AG04450 (cell line): ENCODE results near the gene PIGO. TPM values are rescaled to one million over a fixed set of nuclear protein-coding genes. Genes with fewer than 3 reads are reported as not detected.

ENCODE experiments used
- CTCF ChIA-PET: fragments of 300-600, 350-600 bp; formaldehyde crosslinking; extraction: SDS; loops from one replicate; lab custom pipeline; 2022; ENCODE audit warnings: antibody characterized with exemption, inconsistent platforms; lab: Charles Lee
- POLR2A ChIA-PET: fragments of 350-600 bp; formaldehyde crosslinking; extraction: SDS; loops from one replicate; lab custom pipeline; 2021; ENCODE audit warnings: antibody characterized with exemption, inconsistent platforms; lab: Yijun Ruan, JAX
- DNase-seq: peaks from one replicate; pipeline ENCODE4 v3.0.0-alpha.2; 2011; ENCODE audit warnings: low read depth, low spot score
- H3K27ac ChIP-seq: one replicate; pipeline ENCODE4 v1.5.1; 2012; ENCODE audit warnings: low read depth, low read length, control low read depth
- H3K27me3 ChIP-seq: one replicate; pipeline ENCODE4 v1.6.0; 2012; ENCODE audit warnings: low read length; ENCODE audit not compliant: control insufficient read depth, insufficient read depth
- H3K4me3 ChIP-seq: 2 replicates; pipeline ENCODE4 v1.5.1; 2011; ENCODE audit warnings: mild to moderate bottlenecking, low read depth, low read length, control low read depth
- H3K9me3 ChIP-seq: 2 replicates; pipeline ENCODE4 v1.5.1; 2012; ENCODE audit warnings: low read length; ENCODE audit not compliant: control insufficient read depth, insufficient read depth
- polyA plus RNA-seq: library from polyadenylated mRNA; depleted of rRNA; stranded (reverse); fragments of >200 nt; gene quantifications from 2 replicates; pipeline ENCODE4 v1.2.3, GENCODE V29; 2011
- TF ChIP-seq, protein P1 (sequence below): IDR thresholded peaks from 2 replicates; pipeline ENCODE4 v1.5.1; 2011; ENCODE audit warnings: low read depth, low read length, control low read depth, inconsistent platforms

Gene PIGO
- polyA plus RNA-seq, 1 experiment: 14.3 TPM

DNA sequence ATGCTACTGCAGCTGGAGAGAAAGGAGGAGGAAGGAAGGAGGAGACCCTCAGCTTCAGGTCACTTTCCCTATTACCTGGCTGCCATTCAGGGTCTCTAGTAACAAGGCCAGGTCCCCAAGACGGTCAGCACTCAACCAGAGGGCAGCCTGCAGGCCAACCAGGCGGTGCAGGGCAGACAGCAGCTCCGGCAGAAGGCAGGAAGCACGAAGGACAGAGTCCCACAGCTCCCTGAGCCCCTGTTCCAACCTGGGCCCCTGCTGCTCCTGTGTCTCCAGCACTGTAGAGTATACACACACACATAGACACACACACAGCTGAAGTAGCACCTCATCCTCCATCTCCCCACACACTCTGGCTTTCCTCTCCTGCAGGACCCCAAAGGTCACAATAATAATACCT is 18.3 kb downstream of the PIGO start:
- CTCF ChIA-PET: interaction anchor here (0.6 to 2.5 kb wide), 4 partner anchors 19 to 711 kb away, joined by 3 to 11 read pairs (median 4); partner anchors contain the start of gene PIGO
- TF ChIP-seq, protein P1, sequence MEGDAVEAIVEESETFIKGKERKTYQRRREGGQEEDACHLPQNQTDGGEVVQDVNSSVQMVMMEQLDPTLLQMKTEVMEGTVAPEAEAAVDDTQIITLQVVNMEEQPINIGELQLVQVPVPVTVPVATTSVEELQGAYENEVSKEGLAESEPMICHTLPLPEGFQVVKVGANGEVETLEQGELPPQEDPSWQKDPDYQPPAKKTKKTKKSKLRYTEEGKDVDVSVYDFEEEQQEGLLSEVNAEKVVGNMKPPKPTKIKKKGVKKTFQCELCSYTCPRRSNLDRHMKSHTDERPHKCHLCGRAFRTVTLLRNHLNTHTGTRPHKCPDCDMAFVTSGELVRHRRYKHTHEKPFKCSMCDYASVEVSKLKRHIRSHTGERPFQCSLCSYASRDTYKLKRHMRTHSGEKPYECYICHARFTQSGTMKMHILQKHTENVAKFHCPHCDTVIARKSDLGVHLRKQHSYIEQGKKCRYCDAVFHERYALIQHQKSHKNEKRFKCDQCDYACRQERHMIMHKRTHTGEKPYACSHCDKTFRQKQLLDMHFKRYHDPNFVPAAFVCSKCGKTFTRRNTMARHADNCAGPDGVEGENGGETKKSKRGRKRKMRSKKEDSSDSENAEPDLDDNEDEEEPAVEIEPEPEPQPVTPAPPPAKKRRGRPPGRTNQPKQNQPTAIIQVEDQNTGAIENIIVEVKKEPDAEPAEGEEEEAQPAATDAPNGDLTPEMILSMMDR: no peak

DNA sequence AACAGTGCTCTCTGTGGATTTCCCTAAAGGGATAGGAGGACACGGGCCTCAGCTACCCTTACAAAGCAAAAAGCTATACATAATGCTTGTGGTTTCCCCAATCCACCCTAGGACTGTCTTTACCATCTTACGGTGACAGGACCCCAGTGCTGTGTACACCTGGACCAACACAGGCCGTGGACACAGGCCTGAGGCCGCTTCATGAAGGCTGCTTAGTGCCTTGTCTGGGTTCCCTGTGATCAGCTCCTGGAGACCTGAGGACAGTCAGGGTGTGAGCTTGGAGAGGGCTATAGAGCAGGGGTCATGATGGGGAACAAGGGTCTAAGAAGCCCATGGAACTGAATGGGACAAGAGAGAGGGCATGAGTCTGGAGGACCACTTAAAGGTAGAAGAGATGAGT is 19.5 kb downstream of the PIGO start:
- H3K27me3 ChIP-seq: no peaks in the 10 kb centered on the region
- ChIA-PET POLR2A (interaction anchor here (0.5 kb wide), 1 partner anchor 38 kb away, joined by 6 read pairs; no protein-coding TSS in a partner anchor), CTCF (interaction anchor here (1.1 to 1.3 kb wide), 2 partner anchors 20 to 177 kb away, joined by 4 to 5 read pairs; partner anchors contain the start of gene PIGO)
- TF ChIP-seq, protein P1: no peak
- H3K27ac ChIP-seq: no peak overlapping the region
- DNase-seq: no peak
- H3K4me3 ChIP-seq: no peak overlapping the region
- no peaks in the 10 kb centered on the region for H3K9me3 ChIP-seq

More for the DNA sequence above, 18.3 kb downstream of the PIGO start:
- Histone ChIP-seq H3K4me3 (peak overlapping the region; percentile 81), H3K27ac (no peak overlapping the region), H3K9me3 (no peaks in the 10 kb centered on the region), H3K27me3 (no peaks in the 10 kb centered on the region)
- POLR2A ChIA-PET: interaction anchor here (0.6 kb wide), 1 partner anchor 88 kb away, joined by 3 read pairs; no protein-coding TSS in a partner anchor
- no peak for DNase-seq

DNA sequence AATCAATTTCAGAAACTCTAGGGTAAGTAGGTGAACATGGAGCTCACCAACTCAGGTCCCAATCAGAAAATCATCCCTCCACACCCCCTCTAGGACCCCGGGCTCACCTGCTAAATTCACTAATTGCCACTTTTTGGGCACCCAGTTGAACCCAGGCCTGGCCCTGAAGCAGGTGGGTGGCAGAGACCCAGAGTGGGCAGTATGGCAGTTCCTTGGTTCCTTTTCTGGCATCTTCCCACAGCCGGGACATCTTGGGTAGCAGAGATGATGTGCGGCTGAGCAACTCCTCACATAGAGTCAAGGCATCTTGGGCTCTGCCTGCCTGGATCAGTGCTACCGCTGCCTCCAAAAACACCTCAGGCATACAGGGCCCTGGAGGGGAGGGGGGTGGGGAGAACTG is 21.0 kb downstream of the PIGO start:
- POLR2A ChIA-PET: no interaction called here

DNA sequence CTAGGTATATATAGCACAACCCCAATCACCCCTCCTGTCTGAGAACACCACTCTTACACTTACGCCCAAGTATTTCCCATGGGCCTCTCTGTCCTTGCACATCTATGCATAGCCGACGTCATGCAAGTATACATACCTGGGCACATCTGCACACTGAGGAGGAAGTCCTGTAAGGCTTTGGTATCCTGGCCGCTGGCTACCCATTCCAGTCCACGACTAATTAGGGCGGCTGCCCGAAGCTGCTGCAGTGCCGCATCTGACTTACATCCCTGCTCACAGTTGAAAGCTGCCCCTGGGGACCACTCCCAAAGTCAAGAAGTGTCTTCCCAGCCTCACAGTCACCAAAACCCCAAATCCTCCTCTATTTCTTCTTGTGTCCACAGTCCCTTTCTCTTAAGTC is 21.6 kb downstream of the PIGO start:
- CTCF ChIA-PET: no interaction called here

More for the DNA sequence above, 21.0 kb downstream of the PIGO start:
- no peaks in the 10 kb centered on the region for H3K27me3 ChIP-seq
- no peak overlapping the region for H3K27ac ChIP-seq
- H3K4me3 ChIP-seq: no peak overlapping the region
- no peaks in the 10 kb centered on the region for H3K9me3 ChIP-seq
- DNase-seq: no peak
- CTCF ChIA-PET: no interaction called here
- TF ChIP-seq, protein P1: no peak

DNA sequence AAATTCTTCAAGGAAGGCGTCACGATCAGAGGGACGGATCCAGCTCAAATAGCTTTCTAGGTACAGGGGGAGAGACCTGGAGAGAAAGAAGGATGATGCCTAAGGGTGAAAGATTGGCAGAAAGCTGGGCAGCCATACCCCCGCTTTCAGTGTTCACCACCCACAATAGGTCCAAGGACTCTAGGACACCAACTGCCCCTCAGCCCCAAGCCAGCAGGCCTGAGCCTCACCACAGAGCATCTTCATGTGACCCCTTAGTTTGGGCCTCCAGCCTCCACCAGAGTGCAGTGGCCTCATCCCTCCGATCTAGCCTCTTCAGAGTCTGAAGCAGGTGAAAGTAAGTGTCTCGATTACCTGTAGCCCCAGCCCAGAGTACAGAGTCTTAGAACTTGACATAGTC is 22.2 kb downstream of the PIGO start:
- DNase-seq: no peak
- Histone ChIP-seq H3K4me3 (no peak overlapping the region), H3K9me3 (no peaks in the 10 kb centered on the region), H3K27me3 (no peaks in the 10 kb centered on the region), H3K27ac (no peak overlapping the region)
- TF ChIP-seq, protein P1: no peak
- CTCF ChIA-PET: no interaction called here
- POLR2A ChIA-PET: no interaction called here

More for the DNA sequence above, 21.6 kb downstream of the PIGO start:
- TF ChIP-seq, protein P1: no peak
- POLR2A ChIA-PET: no interaction called here
- DNase-seq: no peak
- H3K27ac ChIP-seq: no peak overlapping the region
- H3K27me3 ChIP-seq: no peaks in the 10 kb centered on the region
- no peaks in the 10 kb centered on the region for H3K9me3 ChIP-seq
- no peak overlapping the region for H3K4me3 ChIP-seq
